Measurements from ENCODE around the gene CCSER2. TPM values are rescaled to one million over a fixed set of nuclear protein-coding genes. Genes with fewer than 3 reads are reported as not detected.

Gene CCSER2
- total RNA-seq, 1 experiment from 2014 or later = 44.1 TPM

GRCh38 chr10:84371944-84372343, 43.6 kb downstream of the CCSER2 start:
- no TSS peak for BruUV-seq (replicated peaks)

GRCh38 chr10:84373000-84373399, 44.6 kb downstream of the CCSER2 start:
- BruUV-seq (replicated peaks) = no TSS peak
- no peak for DNase-seq (ENCODE audit: low spot score)
- ChIA-PET POLR2A (ENCODE audit: low non-redundant PET) (no interaction called here), CTCF (no interaction called here)
- intact Hi-C loops (cut with micrococcal nuclease; ENCODE audit: unreplicated experiment) = loop anchor here (10.0 kb wide), 1 partner anchor 342 kb away; no protein-coding TSS in a partner anchor
- peaks cover 13% of the 10 kb centered on the region for H3K36me3 ChIP-seq (ENCODE audit: insufficient read depth, low read length, poor library complexity, severe bottlenecking)
- H3K27ac ChIP-seq (ENCODE audit: low read depth, low read length, poor library complexity, severe bottlenecking) = no peak overlapping the region
- no peaks in the 10 kb centered on the region for H3K4me1 ChIP-seq (ENCODE audit: insufficient read depth, low read length, poor library complexity, severe bottlenecking)
- no peaks in the 10 kb centered on the region for H3K9me3 ChIP-seq (ENCODE audit: low read depth, low read length, poor library complexity, severe bottlenecking)
- TF ChIP-seq CTCF (conservative IDR thresholded peaks at IDR 0.05; ENCODE audit: low read depth, low read length) (no peak), EZH2 (IDR thresholded peaks at IDR 0.05; ENCODE audit: borderline replicate concordance, low read depth, low read length, poor library complexity, severe bottlenecking) (no peak)
- no peak overlapping the region for H3K4me3 ChIP-seq (ENCODE audit: low read depth, low read length, poor library complexity, severe bottlenecking)
- no peaks in the 10 kb centered on the region for H3K27me3 ChIP-seq (replicated peaks; ENCODE audit: insufficient read depth, low read depth, low read length, poor library complexity)

More at GRCh38 chr10:84371944-84372343, 43.6 kb downstream of the CCSER2 start:
- Histone ChIP-seq H3K36me3 (ENCODE audit: insufficient read depth, low read length, poor library complexity, severe bottlenecking) (peaks cover 13% of the 10 kb centered on the region), H3K27ac (ENCODE audit: low read depth, low read length, poor library complexity, severe bottlenecking) (no peak overlapping the region), H3K4me3 (ENCODE audit: low read depth, low read length, poor library complexity, severe bottlenecking) (no peak overlapping the region), H3K27me3 (replicated peaks; ENCODE audit: insufficient read depth, low read depth, low read length, poor library complexity) (no peaks in the 10 kb centered on the region), H3K4me1 (ENCODE audit: insufficient read depth, low read length, poor library complexity, severe bottlenecking) (no peaks in the 10 kb centered on the region), H3K9me3 (ENCODE audit: low read depth, low read length, poor library complexity, severe bottlenecking) (no peaks in the 10 kb centered on the region)
- no peak for TF ChIP-seq CTCF (conservative IDR thresholded peaks at IDR 0.05; ENCODE audit: low read depth, low read length)
- no peak for TF ChIP-seq EZH2 (IDR thresholded peaks at IDR 0.05; ENCODE audit: borderline replicate concordance, low read depth, low read length, poor library complexity, severe bottlenecking)
- intact Hi-C loops (cut with micrococcal nuclease; ENCODE audit: unreplicated experiment) = loop anchor here (2.0 to 10.0 kb wide), 2 partner anchors 107 to 343 kb away; no protein-coding TSS in a partner anchor
- no peak for DNase-seq (ENCODE audit: low spot score)
- POLR2A ChIA-PET (ENCODE audit: low non-redundant PET) = no interaction called here
- CTCF ChIA-PET = no interaction called here

GRCh38 chr10:84374455-84374854, 46.1 kb downstream of the CCSER2 start:
- POLR2A ChIA-PET (ENCODE audit: low non-redundant PET) = no interaction called here
- no TSS peak for BruUV-seq (replicated peaks)
- Histone ChIP-seq H3K27ac (ENCODE audit: low read depth, low read length, poor library complexity, severe bottlenecking) (no peak overlapping the region), H3K27me3 (replicated peaks; ENCODE audit: insufficient read depth, low read depth, low read length, poor library complexity) (no peaks in the 10 kb centered on the region), H3K4me3 (ENCODE audit: low read depth, low read length, poor library complexity, severe bottlenecking) (no peak overlapping the region), H3K4me1 (ENCODE audit: insufficient read depth, low read length, poor library complexity, severe bottlenecking) (no peaks in the 10 kb centered on the region), H3K9me3 (ENCODE audit: low read depth, low read length, poor library complexity, severe bottlenecking) (no peaks in the 10 kb centered on the region), H3K36me3 (ENCODE audit: insufficient read depth, low read length, poor library complexity, severe bottlenecking) (peaks cover 13% of the 10 kb centered on the region)
- CTCF ChIA-PET = no interaction called here
- no peak for TF ChIP-seq EZH2 (IDR thresholded peaks at IDR 0.05; ENCODE audit: borderline replicate concordance, low read depth, low read length, poor library complexity, severe bottlenecking)
- TF ChIP-seq CTCF (conservative IDR thresholded peaks at IDR 0.05; ENCODE audit: low read depth, low read length) = no peak
- intact Hi-C loops (cut with micrococcal nuclease; ENCODE audit: unreplicated experiment) = loop anchor here (10.0 kb wide), 1 partner anchor 340 kb away; no protein-coding TSS in a partner anchor
- DNase-seq (ENCODE audit: low spot score) = no peak

Measured in A673 (cell line).